IMR-90 (cell line): ENCODE measurements around the gene PITRM1. TPM values are rescaled to one million over a fixed set of nuclear protein-coding genes. Genes with fewer than 3 reads are reported as not detected.

Source experiments
- ATAC-seq: fragments of 200-7000 bp; cut with Tn5 transposase; 2 replicates; pipeline ENCODE4 v1.9.1; 2020; ENCODE audit warnings: low read depth, mild to moderate bottlenecking, moderate library complexity
- BruUV-seq: library from RNA; stranded (reverse); fragments of 400-500 nt; replicated peaks from 2 replicates; lab custom pipeline; 2021; lab: Mats Ljungman, UMichigan
- CTCF ChIA-PET: fragments of 300-600 bp; formaldehyde crosslinking; extraction: SDS; loops from one replicate; lab custom pipeline; 2021; ENCODE audit warnings: antibody characterized with exemption; lab: Yijun Ruan, JAX
- POLR2A ChIA-PET: fragments of 300-600 bp; sonication (Branson Sonifier 250); formaldehyde crosslinking; loops from one replicate; lab custom pipeline; 2022; ENCODE audit warnings: antibody characterized with exemption; ENCODE audit not compliant: unreplicated experiment; lab: Charles Lee
- DNase-seq: peaks from one replicate; pipeline ENCODE4 v3.0.0; 2013
- H2AFZ ChIP-seq: replicated peaks from 2 replicates; pipeline ENCODE3; 2013; ENCODE audit warnings: low read length, mild to moderate bottlenecking; ENCODE audit not compliant: poor library complexity
- H2AK5ac ChIP-seq: 2 replicates; pipeline ENCODE4 v1.6.1; 2013; ENCODE audit warnings: low read depth, low read length, inconsistent platforms
- H2AK9ac ChIP-seq: replicated peaks from 2 replicates; pipeline ENCODE3; 2013; ENCODE audit warnings: mild to moderate bottlenecking, low read depth, low read length, moderate library complexity; ENCODE audit not compliant: poor library complexity
- H2BK120ac ChIP-seq: 2 replicates; pipeline ENCODE4 v1.6.1; 2013; ENCODE audit warnings: low read depth, low read length, inconsistent platforms
- H2BK15ac ChIP-seq: 3 replicates; pipeline ENCODE4 v1.6.1; 2013; ENCODE audit warnings: low read depth, low read length, inconsistent platforms
- H2BK20ac ChIP-seq: 2 replicates; pipeline ENCODE4 v1.6.1; 2013; ENCODE audit warnings: low read depth, mild to moderate bottlenecking, inconsistent platforms, low read length, moderate library complexity
- H2BK5ac ChIP-seq: 2 replicates; pipeline ENCODE4 v1.6.1; 2013; ENCODE audit warnings: mild to moderate bottlenecking, low read depth, low read length, inconsistent platforms; ENCODE audit not compliant: poor library complexity, severe bottlenecking
- H3K14ac ChIP-seq: replicated peaks from 2 replicates; pipeline ENCODE4 v1.6.1; 2013; ENCODE audit warnings: low read depth, low read length, inconsistent platforms
- H3K18ac ChIP-seq: 2 replicates; pipeline ENCODE4 v1.6.1; 2013; ENCODE audit warnings: low read depth, low read length, control low read depth
- H3K23ac ChIP-seq: 2 replicates; pipeline ENCODE4 v1.6.1; 2013; ENCODE audit warnings: low read depth, low read length, inconsistent platforms
- H3K27ac ChIP-seq: 2 replicates; pipeline ENCODE4 v1.5.1; 2013; ENCODE audit warnings: mild to moderate bottlenecking, control low read depth, low read length; ENCODE audit not compliant: insufficient read depth
- H3K27me3 ChIP-seq: 2 replicates; pipeline ENCODE4 v1.6.1; 2013; ENCODE audit warnings: low read length; ENCODE audit not compliant: control insufficient read depth, insufficient read depth
- H3K36me3 ChIP-seq: 2 replicates; pipeline ENCODE4 v1.6.1; 2013; ENCODE audit warnings: low read length, mixed read lengths; ENCODE audit not compliant: control insufficient read depth, insufficient read depth
- H3K4ac ChIP-seq: 2 replicates; pipeline ENCODE4 v1.6.1; 2013; ENCODE audit warnings: low read depth, low read length, inconsistent platforms
- H3K4me1 ChIP-seq: 2 replicates; pipeline ENCODE4 v1.6.1; 2013; ENCODE audit warnings: low read length, mixed read lengths; ENCODE audit not compliant: control insufficient read depth, insufficient read depth
- H3K4me2 ChIP-seq: 2 replicates; pipeline ENCODE4 v1.6.1; 2013; ENCODE audit warnings: low read depth, mild to moderate bottlenecking, control low read depth, low read length, moderate library complexity
- H3K4me3 ChIP-seq: 2 replicates; pipeline ENCODE4 v1.5.1; 2013; ENCODE audit warnings: low read depth, mild to moderate bottlenecking, control low read depth, low read length, moderate library complexity; ENCODE audit not compliant: insufficient read depth
- H3K56ac ChIP-seq: 2 replicates; pipeline ENCODE4 v1.6.1; 2013; ENCODE audit warnings: low read length, inconsistent platforms; ENCODE audit not compliant: insufficient read depth; ENCODE audit errors: extremely low read depth
- H3K79me1 ChIP-seq, 2 experiments: 2 replicates each; pipeline ENCODE4 v1.6.1; 2013; ENCODE audit warnings: low read length in 2 of 2, inconsistent platforms in 1 of 2, low read depth in 1 of 2
- H3K9ac ChIP-seq: 2 replicates; pipeline ENCODE4 v1.6.1; 2013; ENCODE audit warnings: low read depth, low read length, control low read depth
- H3K9me1 ChIP-seq: 2 replicates; pipeline ENCODE4 v1.6.1; 2013; ENCODE audit warnings: low read length, inconsistent platforms; ENCODE audit not compliant: insufficient read depth
- H3K9me3 ChIP-seq: 2 replicates; pipeline ENCODE4 v1.6.1; 2013; ENCODE audit warnings: low read length; ENCODE audit not compliant: control insufficient read depth, insufficient read depth
- H4K20me1 ChIP-seq: 2 replicates; pipeline ENCODE4 v1.6.1; 2013; ENCODE audit warnings: low read length, inconsistent platforms; ENCODE audit not compliant: insufficient read depth
- H4K5ac ChIP-seq: 2 replicates; pipeline ENCODE4 v1.6.1; 2013; ENCODE audit warnings: mild to moderate bottlenecking, low read depth, low read length, control low read depth
- H4K8ac ChIP-seq, 2 experiments: 2 replicates each; pipeline ENCODE4 v1.6.1; 2013; ENCODE audit warnings: low read depth in 2 of 2, low read length in 2 of 2, control low read depth in 1 of 2, inconsistent platforms in 1 of 2
- H4K91ac ChIP-seq: 2 replicates; pipeline ENCODE4 v1.6.1; 2013; ENCODE audit warnings: low read depth, low read length, inconsistent platforms; ENCODE audit not compliant: insufficient read depth
- CEBPB ChIP-seq: IDR thresholded peaks from 2 replicates; pipeline ENCODE4 v1.6.1; 2012; ENCODE audit warnings: low read depth, low read length, improper control_type of control experiment
- MAZ ChIP-seq: IDR thresholded peaks from 2 replicates; pipeline ENCODE4 v1.6.1; 2012; ENCODE audit warnings: low read depth, mild to moderate bottlenecking, low read length, improper control_type of control experiment, moderate library complexity, borderline replicate concordance
- MXI1 ChIP-seq: IDR thresholded peaks from 2 replicates; pipeline ENCODE4 v1.6.1; 2012; ENCODE audit warnings: low read depth, mild to moderate bottlenecking, low read length, moderate library complexity, borderline replicate concordance
- POLR2A ChIP-seq: IDR thresholded peaks from 2 replicates; pipeline ENCODE4 v1.6.1; 2012; ENCODE audit warnings: mild to moderate bottlenecking, low read depth, low read length
- RAD21 ChIP-seq: IDR thresholded peaks from 2 replicates; pipeline ENCODE4 v1.6.1; 2012; ENCODE audit warnings: low read length, improper control_type of control experiment
- SMC3 ChIP-seq: fragments of 150-350 bp; IDR thresholded peaks from 2 replicates; pipeline ENCODE4 v1.6.1; 2016; ENCODE audit warnings: low read depth, mild to moderate bottlenecking, antibody characterized with exemption, low read length, moderate library complexity
- USF2 ChIP-seq: fragments of 150-350 bp; IDR thresholded peaks from 2 replicates; pipeline ENCODE4 v1.6.1; 2017; ENCODE audit warnings: mild to moderate bottlenecking, antibody characterized with exemption, low read length, low read depth
- WGBS, 2 experiments: methylation state at CpG; one replicate each; pipeline versions ENCODE4 v1.1.5 to v1.1.7; 2013; ENCODE audit warnings: missing lambda C conversion rate in 2 of 2; ENCODE audit not compliant: insufficient read length in 1 of 2; ENCODE audit errors: extremely low coverage in 2 of 2; 5-methylcytosine and 5-hydroxymethylcytosine counted together
- dilution Hi-C: fragments of 300-500 bp; cut with HindIII; formaldehyde crosslinking; loops from one replicate; pipeline ENCODE4 v1.14.3; 2018; ENCODE audit warnings: low sequenced_read_pairs; ENCODE audit not compliant: unreplicated experiment
- in situ Hi-C: fragments of 300-500 bp; cut with MboI; formaldehyde crosslinking; loops from 3 replicates; pipeline ENCODE4 v1.14.3; 2019; ENCODE audit warnings: low sequenced_read_pairs, inconsistent platforms, mixed read lengths
- intact Hi-C: fragments of 100-400 bp; cut with micrococcal nuclease; formaldehyde crosslinking; loops from 2 replicates; pipeline ENCODE4 v1.10.0; 2022
- polyA plus RNA-seq, 3 experiments: library from polyadenylated mRNA; depleted of rRNA; stranded (reverse); fragments of >200 nt; gene quantifications; 2 replicates each; pipeline ENCODE4 v1.2.3, GENCODE V29; 2012; ENCODE audit warnings: low replicate concordance in 1 of 3
- total RNA-seq: library from RNA; depleted of rRNA; stranded (reverse); fragments of >200 nt; gene quantifications from 2 replicates; pipeline ENCODE4 v1.2.3, GENCODE V29; 2012
- TF ChIP-seq, protein P1 (sequence below): conservative IDR thresholded peaks from 2 replicates; pipeline ENCODE4 v1.5.1; 2012; ENCODE audit warnings: mild to moderate bottlenecking, low read depth, low read length, improper control_type of control experiment

PITRM1 gene
- total and polyA plus RNA-seq, 2 of the 4 experiments (the other 2 are of a cell fraction): 97.1 to 124 TPM

DNA sequence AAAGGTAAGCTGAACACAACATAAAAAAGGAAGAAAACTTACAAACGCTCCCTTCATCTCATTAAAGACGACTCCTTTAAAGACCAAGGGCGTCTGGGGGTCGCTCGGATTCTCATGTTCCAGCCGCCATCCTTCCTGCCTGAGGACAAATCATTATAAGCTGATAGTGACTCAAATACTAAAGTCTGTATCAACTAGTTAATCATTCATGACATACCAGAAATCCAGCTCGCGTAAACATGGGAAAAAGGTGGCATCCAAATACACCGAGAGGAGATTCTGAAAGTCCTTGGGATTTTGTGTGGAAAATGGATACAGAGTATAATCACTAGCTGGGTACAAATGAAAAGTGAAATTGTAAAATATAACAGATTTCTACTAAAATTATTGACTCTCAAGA is 7.4 kb downstream of the PITRM1 start:
- dilution Hi-C loops: no loop called here
- CTCF ChIA-PET: no interaction called here
- Histone ChIP-seq H3K4ac (no peak overlapping the region), H2BK120ac (no peak overlapping the region), H2AFZ (no peak overlapping the region), H4K8ac (no peak overlapping the region), H3K4me2 (no peak overlapping the region), H2BK15ac (no peak overlapping the region), H3K9me3 (no peaks in the 10 kb centered on the region), H3K4me1 (no peaks in the 10 kb centered on the region), H3K9me1 (peaks cover 3% of the 10 kb centered on the region; the same call in 1 of the 2 replicates), H2BK20ac (no peak overlapping the region), H2AK9ac (no peak overlapping the region), H3K14ac (no peak overlapping the region), H3K27me3 (no peaks in the 10 kb centered on the region), H3K4me3 (no peak overlapping the region), H3K18ac (no peak overlapping the region), H2AK5ac (no peak overlapping the region), H4K91ac (no peak overlapping the region), H2BK5ac (no peak overlapping the region), H3K79me1 (peaks cover 23 to 59% of the 10 kb centered on the region in 2 experiments), H3K23ac (no peak overlapping the region), H3K36me3 (peaks cover 64% of the 10 kb centered on the region), H4K20me1 (peaks cover 3% of the 10 kb centered on the region; the same call in 1 of the 2 replicates), H3K27ac (no peak overlapping the region), H3K9ac (no peak overlapping the region), H4K5ac (no peak overlapping the region), H3K56ac (no peak overlapping the region)
- TF ChIP-seq MAZ (no peak), RAD21 (no peak), POLR2A (no peak), MXI1 (no peak), SMC3 (no peak), CEBPB (no peak), USF2 (no peak)
- TF ChIP-seq, protein P1, sequence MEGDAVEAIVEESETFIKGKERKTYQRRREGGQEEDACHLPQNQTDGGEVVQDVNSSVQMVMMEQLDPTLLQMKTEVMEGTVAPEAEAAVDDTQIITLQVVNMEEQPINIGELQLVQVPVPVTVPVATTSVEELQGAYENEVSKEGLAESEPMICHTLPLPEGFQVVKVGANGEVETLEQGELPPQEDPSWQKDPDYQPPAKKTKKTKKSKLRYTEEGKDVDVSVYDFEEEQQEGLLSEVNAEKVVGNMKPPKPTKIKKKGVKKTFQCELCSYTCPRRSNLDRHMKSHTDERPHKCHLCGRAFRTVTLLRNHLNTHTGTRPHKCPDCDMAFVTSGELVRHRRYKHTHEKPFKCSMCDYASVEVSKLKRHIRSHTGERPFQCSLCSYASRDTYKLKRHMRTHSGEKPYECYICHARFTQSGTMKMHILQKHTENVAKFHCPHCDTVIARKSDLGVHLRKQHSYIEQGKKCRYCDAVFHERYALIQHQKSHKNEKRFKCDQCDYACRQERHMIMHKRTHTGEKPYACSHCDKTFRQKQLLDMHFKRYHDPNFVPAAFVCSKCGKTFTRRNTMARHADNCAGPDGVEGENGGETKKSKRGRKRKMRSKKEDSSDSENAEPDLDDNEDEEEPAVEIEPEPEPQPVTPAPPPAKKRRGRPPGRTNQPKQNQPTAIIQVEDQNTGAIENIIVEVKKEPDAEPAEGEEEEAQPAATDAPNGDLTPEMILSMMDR: no peak
- BruUV-seq: no TSS peak
- intact Hi-C loops: no loop called here
- no CpG with 5 or more reads among the region's 9 CpGs for WGBS, 2 experiments
- in situ Hi-C loops: no loop called here
- DNase-seq: no peak
- ATAC-seq: no peak
- POLR2A ChIA-PET: no interaction called here
